GM13977 (cell line): ENCODE results near the gene RTTN.
"Not testable (repeated sequence)": the region's sequence is repeated elsewhere in the genome, so short reads cannot be mapped to it uniquely, and the experiment has no call there.

Experiments used
- DNase-seq: peaks from one replicate; pipeline ENCODE4 v3.0.0; 2012; ENCODE audit warnings: low spot score
- in situ Hi-C: fragments of 300-500 bp; cut with MboI; formaldehyde crosslinking; loops from one replicate; pipeline ENCODE4 v1.12.0; 2022; ENCODE audit warnings: low sequenced_read_pairs, low pct_unique_long_range_greater_than_20kb, mixed read lengths, inconsistent platforms; ENCODE audit not compliant: unreplicated experiment
- TF ChIP-seq, protein P1 (sequence below): IDR thresholded peaks from 2 replicates; pipeline ENCODE4 v1.5.1; 2012; ENCODE audit warnings: mild to moderate bottlenecking, control low read depth; ENCODE audit not compliant: insufficient read depth; ENCODE audit errors: extremely low read depth, missing control alignments

RTTN gene

DNA sequence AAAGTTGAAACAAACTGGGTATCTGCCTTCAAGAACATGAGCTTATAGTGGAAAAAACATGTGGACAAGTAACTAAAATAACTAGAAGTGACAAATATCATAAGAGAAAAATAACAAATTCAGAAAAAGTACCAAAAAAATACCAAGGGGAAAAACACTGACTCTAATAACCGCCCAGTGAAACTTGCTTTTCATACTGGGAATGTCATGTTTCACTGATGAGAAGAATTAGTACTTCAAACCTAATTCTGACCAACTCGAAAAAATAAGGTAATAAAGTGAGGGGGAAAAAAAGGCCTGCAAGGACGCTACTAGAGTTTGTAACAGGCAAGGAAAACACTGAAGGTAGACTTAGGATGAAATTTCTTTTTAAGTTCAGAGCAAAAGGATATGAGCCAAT, 83.6 kb downstream of the RTTN start:
- DNase-seq, result no peak
- TF ChIP-seq, protein P1, sequence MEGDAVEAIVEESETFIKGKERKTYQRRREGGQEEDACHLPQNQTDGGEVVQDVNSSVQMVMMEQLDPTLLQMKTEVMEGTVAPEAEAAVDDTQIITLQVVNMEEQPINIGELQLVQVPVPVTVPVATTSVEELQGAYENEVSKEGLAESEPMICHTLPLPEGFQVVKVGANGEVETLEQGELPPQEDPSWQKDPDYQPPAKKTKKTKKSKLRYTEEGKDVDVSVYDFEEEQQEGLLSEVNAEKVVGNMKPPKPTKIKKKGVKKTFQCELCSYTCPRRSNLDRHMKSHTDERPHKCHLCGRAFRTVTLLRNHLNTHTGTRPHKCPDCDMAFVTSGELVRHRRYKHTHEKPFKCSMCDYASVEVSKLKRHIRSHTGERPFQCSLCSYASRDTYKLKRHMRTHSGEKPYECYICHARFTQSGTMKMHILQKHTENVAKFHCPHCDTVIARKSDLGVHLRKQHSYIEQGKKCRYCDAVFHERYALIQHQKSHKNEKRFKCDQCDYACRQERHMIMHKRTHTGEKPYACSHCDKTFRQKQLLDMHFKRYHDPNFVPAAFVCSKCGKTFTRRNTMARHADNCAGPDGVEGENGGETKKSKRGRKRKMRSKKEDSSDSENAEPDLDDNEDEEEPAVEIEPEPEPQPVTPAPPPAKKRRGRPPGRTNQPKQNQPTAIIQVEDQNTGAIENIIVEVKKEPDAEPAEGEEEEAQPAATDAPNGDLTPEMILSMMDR, result no peak

DNA sequence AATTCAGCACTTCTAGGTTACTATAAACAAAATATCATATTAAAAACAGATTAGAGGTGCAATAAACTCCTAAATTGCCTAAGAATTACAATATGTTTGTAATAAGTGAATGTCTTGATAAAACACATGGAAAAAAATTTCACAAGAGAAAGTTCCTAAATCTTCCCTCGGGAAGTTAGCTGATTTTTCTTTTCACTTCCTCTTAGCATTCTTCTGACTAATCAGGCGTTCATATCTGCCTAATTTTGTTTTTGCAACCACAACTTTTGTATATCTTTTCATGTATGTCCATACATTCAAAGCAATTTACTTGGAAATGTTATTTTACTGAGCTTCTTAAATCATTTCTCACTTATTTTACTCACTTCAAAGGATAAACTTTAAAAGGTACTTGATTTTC, 88.5 kb downstream of the RTTN start:
- DNase-seq, result no peak
- in situ Hi-C loops, result no loop called here

More for the DNA sequence above, 83.6 kb downstream of the RTTN start:
- in situ Hi-C loops, result no loop called here

DNA sequence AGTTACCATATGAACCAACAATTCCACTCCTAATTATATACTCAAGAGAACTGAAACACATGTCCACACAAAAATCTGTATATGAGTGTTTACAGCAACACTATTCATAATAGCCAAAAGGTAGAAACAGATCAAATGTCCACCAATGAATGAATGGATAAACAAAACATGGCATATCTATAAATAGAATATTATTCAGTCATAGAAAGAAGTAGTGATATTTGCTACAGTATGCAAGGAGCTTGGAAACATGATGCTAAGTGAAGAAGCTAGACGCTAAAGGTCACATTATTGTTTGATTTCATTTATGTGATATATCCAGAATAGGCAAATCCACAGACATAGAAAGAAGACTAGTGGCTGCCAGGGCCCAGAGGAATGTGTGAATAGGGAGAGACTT, 92.0 kb downstream of the RTTN start:
- DNase-seq, result no peak
- TF ChIP-seq, protein P1, result no peak
- in situ Hi-C loops, result no loop called here

More for the DNA sequence above, 88.5 kb downstream of the RTTN start:
- TF ChIP-seq, protein P1, result no peak

DNA sequence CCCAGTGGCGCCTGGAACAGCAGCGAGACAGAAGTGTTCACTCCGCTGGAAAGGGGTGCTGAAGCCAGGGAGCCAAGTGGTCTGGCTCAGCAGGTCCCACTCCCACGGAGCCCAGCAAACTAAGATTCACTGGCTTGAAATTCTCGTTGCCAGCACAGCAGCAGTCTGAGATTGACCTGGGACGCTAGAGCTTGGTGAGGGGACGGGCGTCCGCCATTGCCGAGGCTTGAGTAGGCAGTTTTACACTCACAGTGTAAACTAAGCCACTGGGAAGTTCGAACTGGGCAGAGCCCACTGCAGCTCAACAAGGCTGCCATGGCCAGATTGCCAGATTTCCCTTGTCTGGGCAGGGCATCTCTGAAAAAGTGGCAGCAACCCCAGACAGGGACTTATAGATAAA, 94.8 kb downstream of the RTTN start:
- in situ Hi-C loops, result no loop called here
- no peak for DNase-seq
- TF ChIP-seq, protein P1, result no peak

DNA sequence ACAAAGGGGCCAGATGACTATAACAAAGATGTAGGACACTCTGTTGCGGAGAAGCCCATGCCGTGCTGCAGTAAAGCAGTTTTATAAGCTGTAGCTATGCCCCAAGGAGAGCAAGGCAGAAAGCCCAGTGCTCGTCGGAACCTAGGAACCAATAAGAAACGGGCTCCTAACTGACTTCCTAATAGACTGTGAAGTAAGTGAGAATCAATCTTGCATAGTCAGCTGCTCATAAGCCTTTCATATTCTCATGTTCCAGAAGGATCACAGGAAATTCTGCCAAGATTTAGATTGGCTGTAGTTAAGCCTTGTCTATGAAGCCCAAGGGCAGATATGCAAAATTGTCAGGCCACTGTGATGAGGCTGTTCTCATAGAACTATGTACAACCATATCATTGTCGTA, 98.4 kb downstream of the RTTN start:
- in situ Hi-C loops, result no loop called here
- DNase-seq, result no peak
- TF ChIP-seq, protein P1, result no peak

DNA sequence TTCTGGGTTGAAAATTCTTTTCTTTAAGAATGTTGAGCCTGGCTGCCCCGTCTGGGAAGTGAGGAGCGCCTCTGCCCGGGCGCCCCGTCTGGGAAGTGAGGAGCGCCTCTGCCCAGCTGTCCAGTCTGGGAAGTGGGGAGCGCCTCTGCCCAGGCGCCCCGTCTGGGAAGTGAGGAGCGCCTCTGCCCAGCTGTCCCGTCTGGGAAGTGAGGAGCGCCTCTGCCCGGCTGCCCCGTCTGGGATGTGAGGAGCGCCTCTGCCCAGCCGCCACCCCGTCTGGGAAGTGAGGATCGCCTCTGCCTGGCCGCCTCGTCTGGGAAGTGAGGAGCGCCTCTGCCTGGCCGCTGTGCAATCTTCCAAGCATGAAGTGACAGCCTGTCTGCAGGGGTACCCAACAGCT, 102.6 kb downstream of the RTTN start:
- in situ Hi-C loops, result not testable (repeated sequence)

DNA sequence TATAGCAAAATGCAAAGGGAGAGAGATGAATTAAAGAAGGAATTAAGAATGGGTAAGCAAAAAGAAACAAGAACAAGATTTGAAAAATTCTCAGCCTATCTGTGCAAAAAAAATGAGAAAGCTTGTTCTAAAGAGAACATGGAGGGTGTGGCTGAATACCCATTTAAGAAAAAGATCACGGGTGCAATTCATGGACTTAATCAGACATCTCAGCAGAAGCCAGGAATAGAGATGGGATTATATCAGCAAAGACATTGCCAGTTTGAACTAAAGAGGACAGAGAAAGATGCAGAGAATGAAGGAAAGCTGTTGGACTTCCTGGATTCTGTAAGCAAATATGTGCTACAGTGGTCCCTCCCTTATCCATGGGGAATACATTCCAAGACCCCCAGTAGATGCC, 115.6 kb downstream of the RTTN start:
- in situ Hi-C loops, result no loop called here
- TF ChIP-seq, protein P1, result no peak
- no peak for DNase-seq

More for the DNA sequence above, 102.6 kb downstream of the RTTN start:
- not testable (repeated sequence) for DNase-seq
